ENCODE measurements around the gene ZNF319.

DNA sequence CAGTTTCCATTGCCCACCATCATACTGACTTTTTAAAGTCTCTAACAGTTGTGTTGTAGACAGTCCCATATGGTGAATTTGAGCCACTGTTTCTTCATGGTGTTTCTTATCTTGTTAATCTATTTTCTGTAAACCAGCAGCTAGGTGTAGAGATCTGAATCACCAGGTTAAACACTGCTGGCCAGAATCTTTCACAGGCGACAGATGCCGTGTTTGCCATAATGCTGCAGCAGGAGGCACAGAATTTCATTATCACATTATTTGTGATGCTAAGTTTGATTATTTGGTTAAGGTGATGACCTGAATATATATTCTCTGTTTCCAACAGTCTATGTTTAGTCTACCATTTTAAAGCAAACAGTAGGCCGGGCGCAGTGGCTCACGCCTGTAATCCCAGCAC, 18.1 kb downstream of the ZNF319 start:
- TF ChIP-seq, protein P1, sequence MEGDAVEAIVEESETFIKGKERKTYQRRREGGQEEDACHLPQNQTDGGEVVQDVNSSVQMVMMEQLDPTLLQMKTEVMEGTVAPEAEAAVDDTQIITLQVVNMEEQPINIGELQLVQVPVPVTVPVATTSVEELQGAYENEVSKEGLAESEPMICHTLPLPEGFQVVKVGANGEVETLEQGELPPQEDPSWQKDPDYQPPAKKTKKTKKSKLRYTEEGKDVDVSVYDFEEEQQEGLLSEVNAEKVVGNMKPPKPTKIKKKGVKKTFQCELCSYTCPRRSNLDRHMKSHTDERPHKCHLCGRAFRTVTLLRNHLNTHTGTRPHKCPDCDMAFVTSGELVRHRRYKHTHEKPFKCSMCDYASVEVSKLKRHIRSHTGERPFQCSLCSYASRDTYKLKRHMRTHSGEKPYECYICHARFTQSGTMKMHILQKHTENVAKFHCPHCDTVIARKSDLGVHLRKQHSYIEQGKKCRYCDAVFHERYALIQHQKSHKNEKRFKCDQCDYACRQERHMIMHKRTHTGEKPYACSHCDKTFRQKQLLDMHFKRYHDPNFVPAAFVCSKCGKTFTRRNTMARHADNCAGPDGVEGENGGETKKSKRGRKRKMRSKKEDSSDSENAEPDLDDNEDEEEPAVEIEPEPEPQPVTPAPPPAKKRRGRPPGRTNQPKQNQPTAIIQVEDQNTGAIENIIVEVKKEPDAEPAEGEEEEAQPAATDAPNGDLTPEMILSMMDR (conservative IDR thresholded peaks at IDR 0.05 in 1 of 2, IDR thresholded peaks at IDR 0.05 in 1 of 2; ENCODE audit: extremely low read depth in 1 of 2, insufficient read depth in 1 of 2, low read depth in 1 of 2, low read length in 2 of 2): no peak
- no peak for TF ChIP-seq EZH2 (IDR thresholded peaks at IDR 0.05; ENCODE audit: borderline replicate concordance, low read length)

Data from mammary epithelial cell (primary cell).